GM19372 (cell line): ENCODE measurements around the gene FBRSL1.
"Not testable (repeated sequence)": the region's sequence is repeated elsewhere in the genome, so short reads cannot be mapped to it uniquely, and the experiment has no call there.

Experiments used
- ATAC-seq: cut with Tn5 transposase; IDR thresholded peaks from one replicate; pipeline ENCODE4 v1.9.1; 2021; ENCODE audit warnings: mild to moderate bottlenecking, low read depth, moderate library complexity; ENCODE audit not compliant: unreplicated experiment

Gene FBRSL1

GRCh38 chr12:132521200-132521580 lies 31.2 kb downstream of the FBRSL1 start:
- no peak for ATAC-seq

GRCh38 chr12:132521712-132522292 lies 31.9 kb downstream of the FBRSL1 start:
- no peak for ATAC-seq

DNA sequence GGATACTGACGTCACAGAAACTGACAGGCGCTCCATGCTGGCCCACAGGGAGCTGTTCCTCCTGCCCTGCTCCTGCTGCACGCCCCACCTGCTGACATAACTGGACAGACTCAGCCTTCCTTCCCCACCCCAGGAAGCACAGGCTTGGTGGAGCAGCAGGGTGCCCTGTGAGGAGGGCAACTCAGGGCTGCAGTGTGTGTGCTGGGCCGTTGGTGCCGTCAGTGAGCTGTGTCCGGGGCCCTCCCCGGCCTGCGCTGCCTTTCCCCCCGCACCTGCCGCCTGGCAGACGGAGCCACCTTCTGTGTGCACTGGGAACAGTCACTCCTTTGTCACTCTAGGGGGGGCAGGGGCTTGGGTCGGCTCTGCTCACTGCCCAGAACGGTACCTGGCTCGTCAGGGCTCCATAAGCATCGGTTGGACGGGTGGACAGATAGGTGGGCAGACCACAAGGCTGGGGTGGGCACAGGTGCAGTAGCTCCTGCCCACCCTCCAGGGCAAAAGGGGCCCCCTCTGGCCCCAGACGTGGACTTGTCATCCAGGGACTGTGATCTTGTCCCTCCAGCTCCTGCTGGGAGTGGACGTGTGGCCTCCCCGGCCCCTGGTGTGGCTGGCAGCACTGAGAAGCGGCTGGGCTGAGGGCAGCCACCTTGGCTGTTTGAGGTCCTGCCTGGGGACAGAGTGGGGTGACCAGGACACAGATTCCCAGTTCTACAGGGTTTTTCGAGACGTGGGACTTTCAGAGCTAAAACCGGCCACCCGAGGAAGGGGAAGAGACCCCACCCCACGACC lies 32.8 kb downstream of the FBRSL1 start:
- no peak for ATAC-seq

- peak; percentile 56 for ATAC-seq
Observed at GRCh38 chr12:132523576-132524331, 33.8 kb downstream of the FBRSL1 start.

- no peak for ATAC-seq
Observed at GRCh38 chr12:132524405-132524804, 34.5 kb downstream of the FBRSL1 start.

DNA sequence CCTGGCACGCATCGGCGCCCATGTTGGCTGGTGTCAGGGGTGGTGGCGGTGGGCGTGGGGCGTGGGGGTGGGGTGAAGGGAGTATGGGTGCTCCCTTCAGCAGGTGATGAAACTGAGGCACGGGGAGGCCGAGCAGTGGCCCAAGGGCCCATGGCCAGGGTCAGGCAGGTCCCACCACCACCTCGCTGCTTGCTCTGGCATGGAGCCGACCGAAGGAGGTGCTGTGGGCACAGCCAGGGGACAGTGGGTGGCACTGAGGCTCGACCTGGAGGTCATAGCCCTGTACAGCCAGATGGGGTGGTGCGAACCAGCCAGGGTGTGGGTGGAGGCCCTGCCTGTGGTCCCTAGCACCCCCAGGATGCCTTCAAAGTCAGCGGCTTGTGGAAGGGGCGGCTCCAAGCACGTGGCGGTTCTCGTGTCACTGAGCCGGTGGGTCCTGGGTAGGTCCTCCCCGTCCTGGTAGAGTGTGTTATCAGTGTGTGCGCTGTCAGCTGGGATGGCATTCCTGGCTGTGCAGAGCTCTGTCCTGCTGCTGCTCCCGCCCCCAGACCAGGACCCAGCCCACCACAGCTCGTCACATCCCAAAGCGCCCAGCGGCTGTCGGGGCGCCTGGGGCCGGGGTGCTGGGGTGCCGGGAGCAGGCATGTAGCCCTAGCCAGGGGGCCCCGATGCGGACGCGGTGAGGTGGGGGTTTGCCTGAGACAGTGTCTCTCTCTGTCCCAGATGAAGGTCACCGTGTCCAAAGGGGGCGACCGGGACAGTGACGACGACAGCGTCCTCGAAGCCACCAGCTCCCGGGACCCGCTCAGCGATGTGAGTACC lies 35.3 kb downstream of the FBRSL1 start:
- ATAC-seq, result no peak

- no peak for ATAC-seq
Observed at GRCh38 chr12:132525833-132526455, 36.0 kb downstream of the FBRSL1 start.

DNA sequence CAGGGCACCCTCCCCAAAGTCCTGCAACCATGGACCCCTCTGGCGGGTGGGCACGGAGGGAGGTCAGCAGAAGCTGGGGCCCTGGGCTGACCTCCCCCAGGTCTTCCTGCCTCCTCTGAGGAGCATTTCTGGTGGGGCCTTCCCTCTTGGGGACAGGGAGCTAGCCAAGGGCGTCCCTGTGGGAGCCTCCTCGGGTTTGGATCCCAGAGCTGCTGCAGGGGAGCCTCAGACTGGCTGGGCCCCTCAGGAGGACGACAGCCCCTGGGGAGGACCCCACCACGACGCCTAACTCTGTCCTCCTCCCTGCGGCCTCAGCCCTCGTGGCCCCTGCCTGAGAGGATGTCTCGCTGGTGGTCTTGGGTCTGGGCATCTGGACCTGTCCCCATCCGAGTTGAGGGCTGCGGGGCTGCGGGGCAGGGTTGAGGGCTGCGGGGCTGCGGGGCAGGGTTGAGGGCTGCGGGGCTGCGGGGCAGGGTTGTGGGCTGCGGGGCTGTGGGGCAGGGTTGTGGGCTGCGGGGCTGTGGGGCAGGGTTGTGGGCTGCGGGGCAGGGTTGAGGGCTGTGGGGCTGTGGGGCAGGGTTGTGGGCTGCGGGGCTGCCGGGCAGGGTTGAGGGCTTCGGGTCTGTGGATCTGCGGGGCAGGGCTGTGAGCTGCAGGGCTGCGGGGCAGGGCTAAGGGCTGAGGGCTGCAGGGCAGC lies 37.4 kb downstream of the FBRSL1 start:
- ATAC-seq, result no peak

- no peak for ATAC-seq
Observed at GRCh38 chr12:132527883-132528264, 37.9 kb downstream of the FBRSL1 start.

DNA sequence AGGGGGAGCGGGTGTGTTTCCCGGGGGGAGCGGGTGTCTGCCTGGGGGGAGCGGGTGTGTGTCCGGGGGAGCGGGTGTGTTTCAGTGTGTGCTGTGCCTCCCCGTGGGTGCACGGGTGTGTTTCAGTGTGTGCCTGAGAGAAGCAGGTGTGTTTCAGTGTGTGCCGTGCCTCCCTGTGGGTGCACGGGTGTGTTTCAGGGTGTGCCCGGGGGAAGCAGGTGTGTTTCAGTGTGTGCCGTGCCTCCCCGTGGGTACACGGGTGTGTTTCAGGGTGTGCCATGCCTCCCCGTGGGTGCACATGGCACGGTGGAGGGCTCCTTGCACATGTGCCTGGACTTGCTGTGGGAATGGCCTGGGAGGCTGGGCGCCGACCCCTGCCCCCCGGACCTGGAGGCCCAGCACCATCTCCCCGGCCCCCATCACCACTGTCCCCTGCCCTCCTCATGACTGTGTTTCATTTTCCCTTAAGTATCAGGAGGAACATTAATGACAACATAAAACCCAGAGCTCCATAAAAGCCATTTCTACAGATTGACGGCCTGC lies 38.7 kb downstream of the FBRSL1 start:
- ATAC-seq, result no peak

DNA sequence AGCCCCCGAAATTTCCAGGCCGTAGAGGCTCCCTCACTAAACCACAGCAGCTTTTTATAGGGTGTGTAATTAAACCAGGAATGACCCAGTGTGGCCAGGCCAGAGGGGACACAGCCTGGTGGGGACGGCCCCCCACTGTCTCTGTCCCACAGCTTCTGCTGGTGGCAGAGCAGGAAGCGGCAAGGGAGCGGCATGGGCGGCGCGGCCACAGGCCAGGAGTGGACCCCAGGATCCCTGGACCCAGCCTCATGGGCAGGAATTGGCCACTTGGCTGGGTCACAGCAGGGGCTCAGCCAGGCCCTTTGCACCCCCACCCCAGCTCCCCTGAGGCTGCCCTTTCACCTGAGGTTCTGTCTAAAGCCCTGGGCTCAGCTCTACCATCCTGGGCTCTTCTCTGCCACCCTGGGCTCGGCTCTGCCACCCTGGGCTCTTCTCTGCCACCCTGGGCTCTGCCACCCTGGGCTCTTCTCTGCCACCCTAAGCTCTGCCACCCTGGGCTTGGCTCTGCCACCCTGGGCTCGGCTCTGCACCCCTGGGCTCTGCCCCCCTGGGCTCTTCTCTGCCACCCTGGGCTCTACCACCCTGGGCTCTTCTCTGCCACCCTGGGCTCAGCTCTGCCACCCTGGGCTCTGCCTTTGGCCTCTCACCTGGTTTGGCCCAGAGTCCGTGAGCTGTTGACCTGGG lies 39.3 kb downstream of the FBRSL1 start:
- ATAC-seq, result no peak

DNA sequence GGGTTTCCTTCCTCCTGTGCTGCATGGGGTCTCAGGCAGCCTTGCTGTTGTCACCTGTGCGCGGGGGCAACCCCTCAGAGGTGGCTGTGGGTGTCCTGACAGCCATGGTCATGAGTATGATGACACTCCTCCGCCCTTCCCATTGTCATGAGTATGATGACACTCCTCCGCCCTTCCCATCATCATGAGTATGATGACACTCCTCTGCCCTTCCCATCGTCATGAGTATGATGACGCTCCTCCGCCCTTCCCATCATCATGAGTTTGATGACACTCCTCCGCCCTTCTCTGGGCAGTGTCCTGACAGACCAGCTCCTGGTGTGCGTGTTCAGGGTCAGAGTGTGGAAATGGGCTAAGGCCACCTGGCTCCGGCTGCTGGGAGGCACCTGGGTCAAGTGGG lies 40.0 kb downstream of the FBRSL1 start:
- ATAC-seq, result no peak

GRCh38 chr12:132530447-132530846 lies 40.5 kb downstream of the FBRSL1 start:
- ATAC-seq, result no peak

DNA sequence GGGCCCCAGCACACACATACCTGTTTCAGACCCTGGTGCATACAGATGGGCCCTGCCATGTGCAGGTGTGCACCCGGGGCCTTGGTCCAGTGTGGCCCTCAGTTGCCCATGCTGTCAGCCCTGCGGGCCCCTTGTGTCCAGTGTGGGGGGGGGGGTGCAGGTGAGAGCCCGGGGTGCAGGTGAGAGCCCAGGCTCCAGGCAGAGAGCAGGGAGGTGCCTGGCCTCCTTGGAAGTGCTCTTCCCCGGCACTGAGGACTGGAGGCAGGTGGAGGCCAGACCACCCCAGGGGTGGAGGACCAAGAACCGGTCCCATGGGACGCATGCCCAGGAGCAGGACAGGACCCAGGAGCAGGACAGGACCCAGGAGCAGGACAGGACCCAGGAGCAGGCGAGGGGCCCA lies 40.9 kb downstream of the FBRSL1 start:
- no peak for ATAC-seq

- not testable (repeated sequence) for ATAC-seq
Observed at GRCh38 chr12:132532711-132533583, 43.0 kb downstream of the FBRSL1 start.

DNA sequence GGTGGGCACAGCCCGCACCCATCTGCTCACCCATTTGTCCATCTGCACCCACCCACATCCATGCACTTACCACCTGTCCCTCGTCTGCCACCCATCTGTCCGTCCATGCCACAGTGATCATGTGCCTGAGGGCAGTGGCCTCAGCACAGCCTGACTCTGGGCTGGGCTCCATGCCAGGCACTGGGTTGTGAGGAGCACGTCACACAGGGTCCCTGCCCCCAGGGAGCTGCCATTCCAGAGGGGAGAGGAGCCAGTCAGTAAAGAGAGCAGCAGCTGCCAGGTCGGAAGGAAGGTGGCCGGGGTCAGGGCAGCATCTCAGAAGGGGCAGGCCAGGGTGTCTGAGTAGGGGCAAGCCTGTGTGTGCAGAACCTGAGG lies 43.6 kb downstream of the FBRSL1 start:
- ATAC-seq, result no peak

- ATAC-seq, result no peak
Observed at GRCh38 chr12:132534076-132534475, 44.1 kb downstream of the FBRSL1 start.

GRCh38 chr12:132535019-132535418 lies 45.1 kb downstream of the FBRSL1 start:
- no peak for ATAC-seq
